ENCODE results near the gene PADI3.

PADI3 gene

DNA sequence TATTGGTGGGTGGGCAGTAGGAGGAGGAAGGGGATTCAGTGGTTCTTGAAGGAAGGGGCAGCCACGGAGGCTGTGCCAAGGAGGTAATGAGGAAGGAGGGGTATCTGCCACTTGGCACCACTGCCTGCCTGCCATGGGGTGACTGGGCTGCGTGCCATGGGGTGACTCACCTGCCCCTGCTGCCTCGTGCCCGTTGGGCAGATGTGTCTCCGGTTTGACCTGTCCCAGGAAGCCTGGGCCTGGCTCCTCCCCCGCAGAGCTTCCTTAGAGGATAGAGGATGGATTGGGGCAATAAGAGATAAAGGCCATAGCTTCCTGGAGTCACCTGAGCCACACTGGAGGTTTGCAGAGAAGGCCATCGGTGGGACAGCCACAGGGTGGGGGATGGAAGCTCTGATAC, 1.7 kb downstream of the PADI3 start:
- no peak for DNase-seq (ENCODE audit: extremely low spot score)
- ChIA-PET POLR2A (no interaction called here), CTCF (no interaction called here)
- TF ChIP-seq TARDBP (IDR thresholded peaks at IDR 0.05), result no peak
- TF ChIP-seq ARNT (IDR thresholded peaks at IDR 0.05), result no peak

- POLR2A ChIA-PET, result no interaction called here
- CTCF ChIA-PET, result no interaction called here
- no peak for DNase-seq (ENCODE audit: extremely low spot score)
- TF ChIP-seq TARDBP (IDR thresholded peaks at IDR 0.05), result no peak
- TF ChIP-seq FOXK2 (IDR thresholded peaks at IDR 0.05), result no peak
- TF ChIP-seq SUZ12 (IDR thresholded peaks at IDR 0.05), result no peak
- no peak for TF ChIP-seq LEF1 (IDR thresholded peaks at IDR 0.05; ENCODE audit: borderline replicate concordance)
- no peak for TF ChIP-seq PKNOX1 (IDR thresholded peaks at IDR 0.05)
- no peak for TF ChIP-seq ELF4 (IDR thresholded peaks at IDR 0.05)
Observed at GRCh38 chr1:17251246-17251645, 2.3 kb downstream of the PADI3 start.

GRCh38 chr1:17251701-17252376, 2.9 kb downstream of the PADI3 start:
- TF ChIP-seq L3MBTL2 (conservative IDR thresholded peaks at IDR 0.05), result no peak

GRCh38 chr1:17255336-17255735, 6.4 kb downstream of the PADI3 start:
- DNase-seq (ENCODE audit: extremely low spot score), result no peak
- ChIA-PET CTCF (interaction anchor here (0.7 kb wide), 1 partner anchor 19 kb away, joined by 3 read pairs; no protein-coding TSS in a partner anchor), POLR2A (no interaction called here)
- no peak for TF ChIP-seq ARNT (IDR thresholded peaks at IDR 0.05)
- no peak for TF ChIP-seq HDGF (IDR thresholded peaks at IDR 0.05; ENCODE audit: borderline replicate concordance)
- no peak for TF ChIP-seq L3MBTL2 (conservative IDR thresholded peaks at IDR 0.05)
- no peak for TF ChIP-seq FOXM1 (IDR thresholded peaks at IDR 0.05; ENCODE audit: borderline replicate concordance)
- no peak for TF ChIP-seq NFRKB (IDR thresholded peaks at IDR 0.05)

More at GRCh38 chr1:17251701-17252376, 2.9 kb downstream of the PADI3 start:
- DNase-seq (ENCODE audit: extremely low spot score), result no peak
- POLR2A ChIA-PET, result no interaction called here
- CTCF ChIA-PET, result interaction anchor here (0.6 kb wide), 1 partner anchor 177 kb away, joined by 3 read pairs; no protein-coding TSS in a partner anchor

- CTCF ChIA-PET, result interaction anchor here (0.7 to 1.3 kb wide), 4 partner anchors 20 to 353 kb away, joined by 3 to 6 read pairs (median 4); no protein-coding TSS in a partner anchor
- TF ChIP-seq PKNOX1 (IDR thresholded peaks at IDR 0.05) (no peak), CTBP1 (IDR thresholded peaks at IDR 0.05; ENCODE audit: borderline replicate concordance) (no peak), BHLHE40 (IDR thresholded peaks at IDR 0.05; ENCODE audit: borderline replicate concordance) (no peak), ARNT (IDR thresholded peaks at IDR 0.05) (no peak), SP1 (IDR thresholded peaks at IDR 0.05) (no peak), SUZ12 (IDR thresholded peaks at IDR 0.05) (no peak), ELF4 (IDR thresholded peaks at IDR 0.05) (no peak), LEF1 (IDR thresholded peaks at IDR 0.05; ENCODE audit: borderline replicate concordance) (no peak), FOXM1 (IDR thresholded peaks at IDR 0.05; ENCODE audit: borderline replicate concordance) (no peak), FOXA1 (IDR thresholded peaks at IDR 0.05) (no peak), NFRKB (IDR thresholded peaks at IDR 0.05) (no peak), HDGF (IDR thresholded peaks at IDR 0.05; ENCODE audit: borderline replicate concordance) (no peak), L3MBTL2 (conservative IDR thresholded peaks at IDR 0.05) (no peak), FOXK2 (IDR thresholded peaks at IDR 0.05) (no peak), TARDBP (IDR thresholded peaks at IDR 0.05) (no peak), ZNF384 (IDR thresholded peaks at IDR 0.05) (no peak)
- POLR2A ChIA-PET, result interaction anchor here (1.2 kb wide), 1 partner anchor 9 kb away, joined by 3 read pairs; the partner anchor contains the start of gene PADI3
- no peak for DNase-seq (ENCODE audit: extremely low spot score)
Observed at GRCh38 chr1:17258116-17258757, 9.3 kb downstream of the PADI3 start.

DNA sequence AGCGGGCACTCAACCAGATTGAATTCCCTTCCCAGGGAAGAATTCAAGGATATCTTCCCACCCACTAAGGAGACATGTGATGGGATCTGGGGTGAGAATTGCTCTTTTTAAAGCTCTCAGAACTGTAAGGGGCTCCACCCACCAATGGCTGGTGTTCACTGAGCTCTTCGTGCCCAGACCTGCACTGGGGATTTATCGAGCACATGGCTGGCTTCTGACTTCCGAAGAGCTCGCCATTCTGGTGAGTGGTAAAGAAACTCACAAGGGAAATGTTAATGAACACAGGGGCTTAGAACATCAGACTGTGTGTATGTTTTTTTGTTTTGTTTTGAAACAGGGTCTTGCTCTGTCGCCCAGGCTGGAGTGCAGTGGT, 9.8 kb downstream of the PADI3 start:
- DNase-seq (ENCODE audit: extremely low spot score), result no peak
- CTCF ChIA-PET, result interaction anchor here (0.7 to 1.3 kb wide), 3 partner anchors 21 to 354 kb away, joined by 3 to 6 read pairs (median 5); no protein-coding TSS in a partner anchor
- no peak for TF ChIP-seq ELF4 (IDR thresholded peaks at IDR 0.05)
- no peak for TF ChIP-seq FOXK2 (IDR thresholded peaks at IDR 0.05)
- no peak for TF ChIP-seq L3MBTL2 (conservative IDR thresholded peaks at IDR 0.05)
- TF ChIP-seq FOXA1 (IDR thresholded peaks at IDR 0.05), result no peak
- no peak for TF ChIP-seq ZNF384 (IDR thresholded peaks at IDR 0.05)
- TF ChIP-seq ARNT (IDR thresholded peaks at IDR 0.05), result no peak
- no peak for TF ChIP-seq FOXM1 (IDR thresholded peaks at IDR 0.05; ENCODE audit: borderline replicate concordance)
- no peak for TF ChIP-seq NFRKB (IDR thresholded peaks at IDR 0.05)
- TF ChIP-seq LEF1 (IDR thresholded peaks at IDR 0.05; ENCODE audit: borderline replicate concordance), result no peak
- no peak for TF ChIP-seq TARDBP (IDR thresholded peaks at IDR 0.05)
- TF ChIP-seq SP1 (IDR thresholded peaks at IDR 0.05), result no peak
- POLR2A ChIA-PET, result interaction anchor here (1.2 kb wide), 1 partner anchor 10 kb away, joined by 3 read pairs; the partner anchor contains the start of gene PADI3

GRCh38 chr1:17259233-17259873, 10.5 kb downstream of the PADI3 start:
- CTCF ChIA-PET, result interaction anchor here (0.8 kb wide), 1 partner anchor 354 kb away, joined by 3 read pairs; no protein-coding TSS in a partner anchor
- TF ChIP-seq SP1 (IDR thresholded peaks at IDR 0.05), result no peak
- TF ChIP-seq TARDBP (IDR thresholded peaks at IDR 0.05), result no peak
- TF ChIP-seq ZNF384 (IDR thresholded peaks at IDR 0.05), result no peak
- no peak for TF ChIP-seq CTBP1 (IDR thresholded peaks at IDR 0.05; ENCODE audit: borderline replicate concordance)
- no peak for TF ChIP-seq FOXK2 (IDR thresholded peaks at IDR 0.05)
- TF ChIP-seq LEF1 (IDR thresholded peaks at IDR 0.05; ENCODE audit: borderline replicate concordance), result no peak
- no peak for TF ChIP-seq BHLHE40 (IDR thresholded peaks at IDR 0.05; ENCODE audit: borderline replicate concordance)
- TF ChIP-seq HDGF (IDR thresholded peaks at IDR 0.05; ENCODE audit: borderline replicate concordance), result no peak
- TF ChIP-seq ELF4 (IDR thresholded peaks at IDR 0.05), result no peak
- TF ChIP-seq SUZ12 (IDR thresholded peaks at IDR 0.05), result no peak
- no peak for TF ChIP-seq L3MBTL2 (conservative IDR thresholded peaks at IDR 0.05)
- TF ChIP-seq FOXA1 (IDR thresholded peaks at IDR 0.05), result no peak
- no peak for TF ChIP-seq NFRKB (IDR thresholded peaks at IDR 0.05)
- no peak for TF ChIP-seq PKNOX1 (IDR thresholded peaks at IDR 0.05)
- no peak for TF ChIP-seq ARNT (IDR thresholded peaks at IDR 0.05)
- no peak for TF ChIP-seq FOXM1 (IDR thresholded peaks at IDR 0.05; ENCODE audit: borderline replicate concordance)
- no peak for DNase-seq (ENCODE audit: extremely low spot score)
- POLR2A ChIA-PET, result no interaction called here

Data from HEK293T (cell line).